GM12878 (cell line): ENCODE data around the gene SULF2. TPM values are rescaled to one million over a fixed set of nuclear protein-coding genes. Genes with fewer than 3 reads are reported as not detected.
A peak's percentile ranks its signal among the peaks of the same experiment; 100 is the strongest.

Source experiments
- ATAC-seq: fragments of 200-7000 bp; cut with Tn5 transposase; 3 replicates; pipeline ENCODE4 v1.9.1; 2020; ENCODE audit warnings: mild to moderate bottlenecking, moderate library complexity
- BruUV-seq: library from RNA; stranded (reverse); fragments of 400-500 nt; replicated peaks from 2 replicates; lab custom pipeline; 2021; lab: Mats Ljungman, UMichigan
- CTCF ChIA-PET: fragments of 300-600 bp; sonication (Branson Sonifier 250); formaldehyde crosslinking; extraction: SDS; loops from one replicate; lab custom pipeline; 2021; ENCODE audit warnings: inconsistent platforms; lab: Yijun Ruan, JAX
- POLR2A ChIA-PET: fragments of 350-600 bp; formaldehyde crosslinking; extraction: SDS; loops from one replicate; lab custom pipeline; 2021; ENCODE audit warnings: inconsistent platforms; lab: Charles Lee
- RAD21 ChIA-PET: fragments of 300-600 bp; sonication (Branson Sonifier 250); formaldehyde crosslinking; loops from one replicate; lab custom pipeline; 2023; ENCODE audit warnings: antibody characterized with exemption; ENCODE audit not compliant: unreplicated experiment; lab: Charles Lee
- SMC1A ChIA-PET: fragments of 300-600 bp; sonication (Branson Sonifier 250); formaldehyde crosslinking; loops from one replicate; lab custom pipeline; 2023; ENCODE audit not compliant: unreplicated experiment, uncharacterized antibody; lab: Charles Lee
- DNase-seq: peaks from one replicate; pipeline ENCODE4 v3.0.0-alpha.2; 2011; ENCODE audit warnings: low read depth, low spot score
- FAIRE-seq: peaks from 3 replicates; lab custom pipeline; 2011; peaks lifted over from hg19 to GRCh38; lab: Jason Lieb, UNC
- H2AFZ ChIP-seq: 2 replicates; pipeline ENCODE4 v1.6.0; 2011; ENCODE audit warnings: low read depth, low read length, control low read depth; ENCODE audit not compliant: control insufficient read depth
- H3K27ac ChIP-seq: 2 replicates; pipeline ENCODE4 v1.5.1; 2011; ENCODE audit warnings: control low read depth; ENCODE audit not compliant: control insufficient read depth, insufficient read depth
- H3K27me3 ChIP-seq, 2 experiments: replicated peaks in 1 of 2; 2 replicates each; pipeline versions ENCODE4 v1.6.0 to v1.6.1; 2011; ENCODE audit warnings: low read length in 1 of 2; ENCODE audit not compliant: control insufficient read depth in 2 of 2, insufficient read depth in 2 of 2
- H3K36me3 ChIP-seq, 2 experiments: 2 replicates each; pipeline ENCODE4 v1.5.1; 2011; ENCODE audit warnings: low read length in 1 of 2; ENCODE audit not compliant: control insufficient read depth in 2 of 2, insufficient read depth in 2 of 2
- H3K4me1 ChIP-seq: 2 replicates; pipeline ENCODE4 v1.6.1; 2011; ENCODE audit warnings: mild to moderate bottlenecking, low read length, moderate library complexity, mixed read lengths; ENCODE audit not compliant: control insufficient read depth, insufficient read depth
- H3K4me2 ChIP-seq: 2 replicates; pipeline ENCODE4 v1.6.0; 2011; ENCODE audit warnings: control low read depth; ENCODE audit not compliant: control insufficient read depth, insufficient read depth
- H3K4me3 ChIP-seq: fragments of 200-600 bp; sonication (generic); 2 replicates; pipeline ENCODE4 v1.5.1; 2016
- H3K79me2 ChIP-seq: 2 replicates; pipeline ENCODE4 v1.6.0; 2011; ENCODE audit warnings: low read length; ENCODE audit not compliant: control insufficient read depth, insufficient read depth
- H3K9ac ChIP-seq: 2 replicates; pipeline ENCODE4 v1.8.0; 2011; ENCODE audit warnings: low read length, control low read depth, mixed read lengths; ENCODE audit not compliant: control insufficient read depth, insufficient read depth
- H3K9me3 ChIP-seq: replicated peaks from 3 replicates; pipeline ENCODE4 v1.5.1; 2011; ENCODE audit warnings: mild to moderate bottlenecking, low read length; ENCODE audit not compliant: control insufficient read depth, insufficient read depth
- H4K20me1 ChIP-seq: 2 replicates; pipeline ENCODE4 v1.6.0; 2011; ENCODE audit not compliant: control insufficient read depth, insufficient read depth
- HDGF ChIP-seq: fragments of 450-650 bp; IDR thresholded peaks from 2 replicates; pipeline ENCODE4 v1.6.1; 2016; ENCODE audit warnings: antibody characterized with exemption
- NFXL1 ChIP-seq: fragments of 450-650 bp; IDR thresholded peaks from 2 replicates; pipeline ENCODE4 v1.6.1; 2017; ENCODE audit warnings: antibody characterized with exemption, mild to moderate bottlenecking, borderline replicate concordance
- PAX5 ChIP-seq: IDR thresholded peaks from 2 replicates; pipeline ENCODE4 v1.6.1; 2011; ENCODE audit warnings: low read depth, low read length, borderline replicate concordance
- RBBP5 ChIP-seq: fragments of 200-600 bp; sonication (generic); conservative IDR thresholded peaks from 2 replicates; pipeline ENCODE4 v1.6.1; 2016
- STAT1 ChIP-seq: fragments of 450-650 bp; conservative IDR thresholded peaks from 2 replicates; pipeline ENCODE4 v1.6.1; 2014; ENCODE audit warnings: antibody characterized with exemption, mild to moderate bottlenecking
- WGBS: methylation state at CpG from one replicate; pipeline ENCODE4 v1.1.6; 2016; ENCODE audit warnings: low lambda C conversion rate; ENCODE audit not compliant: insufficient replicate concordance, insufficient coverage; ENCODE audit errors: missing lambda C conversion rate; 5-methylcytosine and 5-hydroxymethylcytosine counted together
- in situ Hi-C: fragments of 300-500 bp; cut with MboI; formaldehyde crosslinking; loops from 9 replicates; pipeline ENCODE4 v1.14.3; 2018; ENCODE audit warnings: mixed read lengths
- intact Hi-C: fragments of 100-400 bp; cut with micrococcal nuclease; formaldehyde crosslinking; loops from one replicate; pipeline ENCODE4 v1.14.2; 2022; ENCODE audit not compliant: unreplicated experiment
- polyA plus RNA-seq, 11 experiments: library from polyadenylated mRNA; depleted of rRNA in 4 of 11; unstranded in 6 of 11; stranded (reverse) in 5 of 11; fragments of >200 nt; fragmentation: Nextera tagmentation in 4 of 11; fragmentation: Illumina TruSeq in 1 of 11; extraction: Ambion mirVana in 4 of 11; extraction: Trizol in 1 of 11; gene quantifications; 1 replicate in 1 of 11; 2 replicates in 10 of 11; pipeline versions ENCODE4 v1.2.1 to v1.2.3, GENCODE V29; 2011 to 2016; ENCODE audit warnings: inconsistent platforms in 2 of 11, missing spikeins in 2 of 11, low read depth in 1 of 11
- total RNA-seq, 4 experiments: library from RNA; depleted of rRNA in 3 of 4; stranded (reverse); fragments of >200 nt in 3 of 4; fragmentation: Illumina TruSeq in 1 of 4; extraction: Trizol in 1 of 4; gene quantifications; 2 replicates each; pipeline versions ENCODE4 v1.2.1 to v1.2.3, GENCODE V29; 2013 to 2021
- TF ChIP-seq, protein P1 (sequence below): fragments of 450-650 bp; IDR thresholded peaks from 2 replicates; pipeline ENCODE4 v1.6.1; 2017; ENCODE audit warnings: borderline replicate concordance
- TF ChIP-seq, protein P2 (sequence below): fragments of 450-650 bp; IDR thresholded peaks from 2 replicates; pipeline ENCODE4 v1.6.1; 2017; ENCODE audit warnings: mild to moderate bottlenecking, moderate library complexity
- TF ChIP-seq, protein P3 (sequence below): IDR thresholded peaks from 2 replicates; pipeline ENCODE4 v1.6.1; 2011; ENCODE audit warnings: borderline replicate concordance, low read depth, mild to moderate bottlenecking, moderate library complexity, low read length; ENCODE audit not compliant: insufficient read depth, poor library complexity, severe bottlenecking

The SULF2 gene
- total and polyA plus RNA-seq, 10 of the 15 experiments (the other 5 are each of a cell fraction or from before 2014, with no cell fraction given), result 0.69 to 4.1 (median 1.6) TPM

DNA sequence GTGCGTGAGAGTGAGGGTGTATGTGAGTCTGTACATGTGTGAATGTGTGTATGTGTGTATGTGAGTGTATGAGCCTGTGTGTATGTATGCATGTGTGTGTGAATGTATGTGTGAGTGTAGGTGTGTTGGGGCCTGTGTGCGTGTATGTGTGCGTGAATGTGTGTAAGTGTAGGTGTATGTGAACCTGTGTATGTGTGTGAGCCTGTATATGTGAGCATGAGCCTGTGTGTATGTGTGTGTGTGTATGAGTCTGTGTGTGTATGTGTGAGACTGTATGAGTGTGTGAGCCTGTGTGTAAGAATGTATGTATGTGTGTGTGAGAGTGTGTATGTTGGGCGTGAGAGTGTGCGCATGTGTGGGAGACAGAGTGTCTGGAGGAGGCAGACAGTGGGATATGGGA, 15.8 kb upstream of the SULF2 start:
- Histone ChIP-seq H3K4me1 (no peaks in the 10 kb centered on the region), H3K4me3 (no peak overlapping the region), H4K20me1 (no peaks in the 10 kb centered on the region), H3K9ac (no peak overlapping the region), H3K79me2 (no peaks in the 10 kb centered on the region), H3K9me3 (no peaks in the 10 kb centered on the region), H3K27me3 (no peaks in the 10 kb centered on the region; a peak in 1 of 4 replicates), H3K4me2 (no peak overlapping the region), H2AFZ (no peak overlapping the region), H3K36me3 (no peaks in the 10 kb centered on the region), H3K27ac (no peak overlapping the region)
- in situ Hi-C loops (no loop called here), intact Hi-C loops (no loop called here)
- FAIRE-seq (peak; percentile 80), ATAC-seq (no peak), DNase-seq (no peak)
- SMC1A ChIA-PET, result no interaction called here
- 72% methylated on average over 5 of the region's 5 CpGs for WGBS
- CTCF ChIA-PET, result no interaction called here
- POLR2A ChIA-PET, result no interaction called here
- TF ChIP-seq, protein P1, sequence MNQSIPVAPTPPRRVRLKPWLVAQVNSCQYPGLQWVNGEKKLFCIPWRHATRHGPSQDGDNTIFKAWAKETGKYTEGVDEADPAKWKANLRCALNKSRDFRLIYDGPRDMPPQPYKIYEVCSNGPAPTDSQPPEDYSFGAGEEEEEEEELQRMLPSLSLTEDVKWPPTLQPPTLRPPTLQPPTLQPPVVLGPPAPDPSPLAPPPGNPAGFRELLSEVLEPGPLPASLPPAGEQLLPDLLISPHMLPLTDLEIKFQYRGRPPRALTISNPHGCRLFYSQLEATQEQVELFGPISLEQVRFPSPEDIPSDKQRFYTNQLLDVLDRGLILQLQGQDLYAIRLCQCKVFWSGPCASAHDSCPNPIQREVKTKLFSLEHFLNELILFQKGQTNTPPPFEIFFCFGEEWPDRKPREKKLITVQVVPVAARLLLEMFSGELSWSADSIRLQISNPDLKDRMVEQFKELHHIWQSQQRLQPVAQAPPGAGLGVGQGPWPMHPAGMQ, result peak; percentile 13; the same call in 1 of the 2 replicates
- peak; percentile 36; the same call in 1 of the 2 replicates for TF ChIP-seq NFXL1
- peak; percentile 26; the same call in 1 of the 2 replicates for TF ChIP-seq HDGF
- TF ChIP-seq RBBP5, result no peak
- TF ChIP-seq, protein P2, sequence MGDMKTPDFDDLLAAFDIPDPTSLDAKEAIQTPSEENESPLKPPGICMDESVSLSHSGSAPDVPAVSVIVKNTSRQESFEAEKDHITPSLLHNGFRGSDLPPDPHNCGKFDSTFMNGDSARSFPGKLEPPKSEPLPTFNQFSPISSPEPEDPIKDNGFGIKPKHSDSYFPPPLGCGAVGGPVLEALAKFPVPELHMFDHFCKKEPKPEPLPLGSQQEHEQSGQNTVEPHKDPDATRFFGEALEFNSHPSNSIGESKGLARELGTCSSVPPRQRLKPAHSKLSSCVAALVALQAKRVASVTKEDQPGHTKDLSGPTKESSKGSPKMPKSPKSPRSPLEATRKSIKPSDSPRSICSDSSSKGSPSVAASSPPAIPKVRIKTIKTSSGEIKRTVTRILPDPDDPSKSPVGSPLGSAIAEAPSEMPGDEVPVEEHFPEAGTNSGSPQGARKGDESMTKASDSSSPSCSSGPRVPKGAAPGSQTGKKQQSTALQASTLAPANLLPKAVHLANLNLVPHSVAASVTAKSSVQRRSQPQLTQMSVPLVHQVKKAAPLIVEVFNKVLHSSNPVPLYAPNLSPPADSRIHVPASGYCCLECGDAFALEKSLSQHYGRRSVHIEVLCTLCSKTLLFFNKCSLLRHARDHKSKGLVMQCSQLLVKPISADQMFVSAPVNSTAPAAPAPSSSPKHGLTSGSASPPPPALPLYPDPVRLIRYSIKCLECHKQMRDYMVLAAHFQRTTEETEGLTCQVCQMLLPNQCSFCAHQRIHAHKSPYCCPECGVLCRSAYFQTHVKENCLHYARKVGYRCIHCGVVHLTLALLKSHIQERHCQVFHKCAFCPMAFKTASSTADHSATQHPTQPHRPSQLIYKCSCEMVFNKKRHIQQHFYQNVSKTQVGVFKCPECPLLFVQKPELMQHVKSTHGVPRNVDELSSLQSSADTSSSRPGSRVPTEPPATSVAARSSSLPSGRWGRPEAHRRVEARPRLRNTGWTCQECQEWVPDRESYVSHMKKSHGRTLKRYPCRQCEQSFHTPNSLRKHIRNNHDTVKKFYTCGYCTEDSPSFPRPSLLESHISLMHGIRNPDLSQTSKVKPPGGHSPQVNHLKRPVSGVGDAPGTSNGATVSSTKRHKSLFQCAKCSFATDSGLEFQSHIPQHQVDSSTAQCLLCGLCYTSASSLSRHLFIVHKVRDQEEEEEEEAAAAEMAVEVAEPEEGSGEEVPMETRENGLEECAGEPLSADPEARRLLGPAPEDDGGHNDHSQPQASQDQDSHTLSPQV, result no peak
- no peak for TF ChIP-seq STAT1
- TF ChIP-seq PAX5, result no peak
- TF ChIP-seq, protein P3, sequence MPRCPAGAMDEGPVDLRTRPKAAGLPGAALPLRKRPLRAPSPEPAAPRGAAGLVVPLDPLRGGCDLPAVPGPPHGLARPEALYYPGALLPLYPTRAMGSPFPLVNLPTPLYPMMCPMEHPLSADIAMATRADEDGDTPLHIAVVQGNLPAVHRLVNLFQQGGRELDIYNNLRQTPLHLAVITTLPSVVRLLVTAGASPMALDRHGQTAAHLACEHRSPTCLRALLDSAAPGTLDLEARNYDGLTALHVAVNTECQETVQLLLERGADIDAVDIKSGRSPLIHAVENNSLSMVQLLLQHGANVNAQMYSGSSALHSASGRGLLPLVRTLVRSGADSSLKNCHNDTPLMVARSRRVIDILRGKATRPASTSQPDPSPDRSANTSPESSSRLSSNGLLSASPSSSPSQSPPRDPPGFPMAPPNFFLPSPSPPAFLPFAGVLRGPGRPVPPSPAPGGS, result peak; percentile 95
- no TSS peak for BruUV-seq
- RAD21 ChIA-PET, result no interaction called here
